Omental fat pad (tissue), 4 donors: Measurements from ENCODE around the gene GRB14. TPM values are rescaled to one million over a fixed set of nuclear protein-coding genes. Genes with fewer than 3 reads are reported as not detected.

ENCODE experiments used
- ATAC-seq: fragments of 150-250 bp; one replicate; pipeline ENCODE4 v1.9.1; 2016; ENCODE audit warnings: mild to moderate bottlenecking, moderate library complexity; ENCODE audit not compliant: low FRiP score
- DNase-seq: peaks from one replicate; pipeline ENCODE4 v3.0.0-alpha.2; 2019; ENCODE audit warnings: low spot score
- total RNA-seq, 4 donors: library from RNA; depleted of rRNA; stranded (reverse); fragments of >200 nt; gene quantifications; one replicate each; pipeline ENCODE4 v1.1.0, GENCODE V29; 2016
- TF ChIP-seq, protein P1 (sequence below), 3 donors: fragments of 450-650 bp; IDR thresholded peaks; one replicate each; pipeline ENCODE4 v1.5.1; 2016 to 2017; ENCODE audit warnings: antibody characterized with exemption in 3 of 3, mild to moderate bottlenecking in 3 of 3, moderate library complexity in 2 of 3

GRB14 gene
- total RNA-seq, 4 donors from 2014 or later, result 4.5 to 7.4 (median 5.3) TPM

DNA sequence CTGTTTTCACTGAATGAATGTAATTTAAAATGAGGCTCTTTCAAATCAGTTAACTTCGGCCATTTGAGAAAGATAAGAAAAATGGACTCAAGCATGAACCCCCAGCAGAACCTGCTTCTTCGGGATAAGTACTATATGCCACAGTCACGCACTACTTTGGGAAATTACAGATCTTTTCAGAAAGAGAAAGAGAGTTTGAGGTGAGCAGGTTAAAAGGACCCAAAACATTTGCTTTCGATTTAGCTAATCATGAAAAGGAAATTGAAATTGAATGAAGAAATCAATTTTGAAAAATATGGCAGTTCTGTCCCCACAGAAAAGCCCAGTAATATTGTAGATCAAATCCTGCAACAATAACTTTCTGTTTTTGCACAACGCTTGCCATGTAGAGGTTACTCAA lies 156.9 kb downstream of the GRB14 start:
- no peak for ATAC-seq
- no peak for DNase-seq
- TF ChIP-seq, protein P1, sequence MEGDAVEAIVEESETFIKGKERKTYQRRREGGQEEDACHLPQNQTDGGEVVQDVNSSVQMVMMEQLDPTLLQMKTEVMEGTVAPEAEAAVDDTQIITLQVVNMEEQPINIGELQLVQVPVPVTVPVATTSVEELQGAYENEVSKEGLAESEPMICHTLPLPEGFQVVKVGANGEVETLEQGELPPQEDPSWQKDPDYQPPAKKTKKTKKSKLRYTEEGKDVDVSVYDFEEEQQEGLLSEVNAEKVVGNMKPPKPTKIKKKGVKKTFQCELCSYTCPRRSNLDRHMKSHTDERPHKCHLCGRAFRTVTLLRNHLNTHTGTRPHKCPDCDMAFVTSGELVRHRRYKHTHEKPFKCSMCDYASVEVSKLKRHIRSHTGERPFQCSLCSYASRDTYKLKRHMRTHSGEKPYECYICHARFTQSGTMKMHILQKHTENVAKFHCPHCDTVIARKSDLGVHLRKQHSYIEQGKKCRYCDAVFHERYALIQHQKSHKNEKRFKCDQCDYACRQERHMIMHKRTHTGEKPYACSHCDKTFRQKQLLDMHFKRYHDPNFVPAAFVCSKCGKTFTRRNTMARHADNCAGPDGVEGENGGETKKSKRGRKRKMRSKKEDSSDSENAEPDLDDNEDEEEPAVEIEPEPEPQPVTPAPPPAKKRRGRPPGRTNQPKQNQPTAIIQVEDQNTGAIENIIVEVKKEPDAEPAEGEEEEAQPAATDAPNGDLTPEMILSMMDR (IDR thresholded peaks at IDR 0.05), result no peak

DNA sequence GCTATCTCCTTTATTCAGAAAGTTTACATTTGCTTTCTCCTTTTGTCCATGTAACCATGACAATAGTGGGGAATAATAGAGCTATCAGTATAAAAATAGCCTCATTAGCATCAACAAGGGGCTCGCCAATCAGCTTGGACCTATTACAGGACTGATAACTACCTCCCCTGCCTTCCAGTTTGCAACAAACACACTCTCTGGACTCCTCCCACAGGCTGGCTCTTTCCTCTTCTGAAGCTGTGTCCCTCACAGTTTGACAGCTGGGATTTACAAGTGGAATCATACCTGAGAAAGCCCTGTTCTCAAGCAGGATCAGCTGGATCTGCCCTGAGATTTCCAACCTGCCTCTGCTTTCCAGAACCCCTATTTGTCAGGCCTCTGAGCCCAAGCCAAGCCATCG lies 162.5 kb downstream of the GRB14 start:
- TF ChIP-seq, protein P1 (IDR thresholded peaks at IDR 0.05), result no peak
- DNase-seq, result no peak
- ATAC-seq, result no peak

DNA sequence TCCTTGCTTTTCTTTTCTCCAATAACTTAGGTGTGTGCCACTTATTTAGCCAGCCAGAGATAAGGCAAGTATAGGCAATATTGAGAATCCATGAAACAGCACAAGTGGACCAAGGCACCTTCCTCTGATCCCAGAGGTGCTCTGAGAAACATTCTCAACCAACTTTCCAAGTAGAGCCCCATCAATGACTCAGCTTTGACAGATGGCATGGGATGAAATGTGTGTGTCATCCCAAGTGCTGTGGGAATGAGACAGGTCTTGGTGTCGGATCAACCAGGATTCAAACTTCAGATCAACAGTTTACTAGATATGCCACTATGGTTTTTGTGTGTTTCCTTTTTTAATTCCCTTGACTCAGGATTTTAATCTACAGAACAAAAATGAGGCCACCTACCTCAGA lies 164.0 kb downstream of the GRB14 start:
- no peak for DNase-seq
- ATAC-seq, result no peak
- TF ChIP-seq, protein P1 (IDR thresholded peaks at IDR 0.05), result no peak

DNA sequence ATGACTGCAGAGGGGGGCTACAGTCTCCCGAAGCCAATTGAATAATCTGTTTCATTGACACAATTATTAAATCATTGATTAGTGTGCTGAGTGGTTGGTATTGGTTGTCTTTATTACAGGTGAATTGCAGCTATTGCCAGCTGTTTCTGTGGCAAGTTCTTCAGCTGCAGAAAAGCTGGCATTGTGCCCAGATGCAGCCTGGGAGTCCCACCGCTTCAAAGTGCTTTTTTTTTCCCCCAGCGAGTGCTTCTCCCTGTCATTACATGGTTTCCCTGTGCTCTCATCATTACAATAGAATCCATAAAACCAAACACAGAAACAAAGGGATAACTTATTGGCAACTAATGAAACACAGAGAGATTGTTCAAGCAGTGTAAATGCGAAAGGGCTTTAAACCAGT lies 164.7 kb downstream of the GRB14 start:
- DNase-seq (no peak), ATAC-seq (no peak)
- TF ChIP-seq, protein P1 (IDR thresholded peaks at IDR 0.05), result no peak

DNA sequence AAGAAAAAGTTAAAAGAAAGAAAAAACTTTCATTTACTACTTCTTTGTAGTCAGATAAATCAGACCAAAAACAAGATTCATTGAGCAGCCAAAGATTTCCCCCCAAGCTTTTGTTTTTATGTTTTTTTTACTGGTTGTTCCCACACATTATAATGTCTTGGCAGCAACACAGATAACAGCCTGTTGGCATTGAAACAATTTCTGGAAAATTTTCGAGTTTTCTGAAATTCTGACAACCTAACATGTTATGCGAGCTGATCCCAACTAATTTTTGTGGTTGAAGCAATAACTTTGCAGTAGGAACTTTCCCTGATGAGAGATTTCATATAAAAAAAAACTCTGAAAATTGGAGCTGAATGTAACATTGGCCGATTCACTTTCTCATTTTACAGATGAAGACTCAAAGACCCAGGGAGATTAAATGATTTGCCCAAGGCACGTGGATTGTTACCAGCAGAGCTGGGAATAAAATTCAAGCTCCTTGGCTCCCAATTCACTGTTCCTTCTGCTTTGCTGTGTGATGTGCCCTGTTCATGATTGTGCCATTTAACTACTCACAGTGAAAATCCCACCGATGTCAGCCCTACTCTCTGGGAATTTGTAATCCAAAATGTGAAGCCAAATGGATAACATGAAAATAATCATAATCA lies 167.5 kb downstream of the GRB14 start:
- TF ChIP-seq, protein P1 (IDR thresholded peaks at IDR 0.05), result no peak
- ATAC-seq (no peak), DNase-seq (no peak)

DNA sequence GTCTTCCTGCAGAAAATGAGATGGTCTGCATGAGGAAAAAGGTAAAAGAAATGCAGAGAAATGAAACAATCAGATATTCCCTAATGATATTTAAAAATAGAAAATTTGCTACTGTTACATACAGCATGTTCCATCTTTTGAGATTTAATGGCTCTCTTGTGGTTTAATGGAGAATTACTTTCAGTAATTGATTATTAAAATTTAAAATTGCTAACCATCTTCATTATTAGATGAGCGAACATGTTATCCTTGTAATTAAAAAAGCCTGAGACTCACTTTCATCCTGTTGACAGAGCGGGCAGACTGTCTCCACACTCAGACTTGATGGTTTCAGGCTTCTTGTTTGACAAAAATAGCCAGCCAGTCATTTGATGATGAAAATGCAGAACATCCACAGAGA lies 171.0 kb downstream of the GRB14 start:
- TF ChIP-seq, protein P1 (IDR thresholded peaks at IDR 0.05), result no peak
- ATAC-seq, result no peak

DNA sequence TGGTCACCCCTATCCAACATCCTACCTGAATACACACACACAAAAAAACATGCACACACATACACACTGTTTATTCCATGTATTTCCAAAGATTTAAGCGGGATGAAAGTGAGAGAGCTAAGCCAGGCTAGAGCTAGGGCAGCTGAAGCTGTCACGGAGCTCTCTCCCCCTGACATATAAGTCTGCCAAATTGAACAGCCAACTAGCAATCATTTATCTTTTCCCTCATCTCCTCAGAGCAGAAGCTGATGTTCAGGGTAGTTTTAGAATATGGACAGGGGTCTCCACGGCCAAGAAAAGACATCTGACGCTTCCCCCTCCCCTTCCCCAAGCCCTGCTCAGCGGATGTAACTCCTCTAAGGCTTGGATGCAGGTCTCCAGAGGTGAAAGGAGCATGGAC lies 171.6 kb downstream of the GRB14 start:
- ATAC-seq, result no peak
- no peak for DNase-seq
- TF ChIP-seq, protein P1 (IDR thresholded peaks at IDR 0.05), result no peak

More for the DNA sequence above, 171.0 kb downstream of the GRB14 start:
- DNase-seq, result no peak
